Measurements from ENCODE around the gene RASSF8. TPM values are rescaled to one million over a fixed set of nuclear protein-coding genes. Genes with fewer than 3 reads are reported as not detected.

RASSF8 gene
- total and polyA plus RNA-seq, 9 of the 15 experiments (the other 6 are each of a cell fraction or from before 2014, with no cell fraction given), result 0.01 to 0.36 (median 0.12) TPM; not detected in 1

DNA sequence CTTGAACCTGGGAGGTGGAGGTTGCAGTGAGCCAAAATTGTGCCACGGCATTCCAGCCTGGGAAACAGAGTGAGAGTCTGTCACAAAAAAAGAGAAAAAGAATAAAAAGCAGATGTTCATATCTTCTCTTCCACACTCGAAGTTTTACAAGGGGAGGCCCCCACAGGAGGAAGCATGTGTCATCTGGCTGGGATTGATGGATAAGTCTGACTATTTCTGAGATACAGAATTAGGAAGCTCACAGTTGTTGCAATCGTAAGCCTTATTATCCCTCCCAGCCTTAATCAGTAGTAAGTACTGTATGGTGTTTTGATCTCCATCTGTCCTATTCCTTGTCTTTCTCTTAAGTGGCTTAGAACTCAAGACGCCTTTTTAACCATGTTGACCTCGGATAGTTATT lies 31.9 kb upstream of the RASSF8 start:
- CTCF ChIA-PET (ENCODE audit: low intra/inter-chr PET ratio), result no interaction called here
- no peaks in the 10 kb centered on the region for H3K9me1 ChIP-seq (ENCODE audit: control insufficient read depth, insufficient read depth, low read length)
- intact Hi-C loops (cut with micrococcal nuclease), result no loop called here
- no peak overlapping the region for H3K4me2 ChIP-seq (ENCODE audit: insufficient read depth, low read length)
- H3K27me3 ChIP-seq (ENCODE audit: control insufficient read depth in 2 of 2, insufficient read depth in 2 of 2, low read length in 2 of 2), result no peaks in the 10 kb centered on the region; a peak in 2 of 5 replicates
- ATAC-seq (no peak), DNase-seq (ENCODE audit: extremely low read depth in 1 of 4, low spot score in 3 of 4) (no peak), FAIRE-seq (no peak)
- no peaks in the 10 kb centered on the region for H3K36me3 ChIP-seq (ENCODE audit: control insufficient read depth, insufficient read depth, low read length)
- no peak overlapping the region for H3K9ac ChIP-seq (ENCODE audit: insufficient read depth in 1 of 2, low read depth in 2 of 2, low read length in 2 of 2)
- H2AFZ ChIP-seq (ENCODE audit: low read depth, low read length), result no peak overlapping the region
- no peaks in the 10 kb centered on the region for H3K4me1 ChIP-seq (replicated peaks in 1 of 2; ENCODE audit: control insufficient read depth in 2 of 2, insufficient read depth in 2 of 2, low read length in 2 of 2)
- H3K4me3 ChIP-seq, result no peak overlapping the region
- H3K27ac ChIP-seq (ENCODE audit: extremely low read depth, low read depth, low read length), result no peak overlapping the region
- in situ Hi-C loops (cut with MboI), result no loop called here
- WGBS (ENCODE audit: insufficient coverage, low coverage, missing lambda C conversion rate), result 0% methylated on average over 5 of the region's 5 CpGs
- POLR2A ChIA-PET, result no interaction called here
- H3K9me3 ChIP-seq (replicated peaks; ENCODE audit: control insufficient read depth, insufficient read depth, low read depth, low read length), result no peaks in the 10 kb centered on the region
- no peaks in the 10 kb centered on the region for H3K79me2 ChIP-seq (ENCODE audit: control insufficient read depth, insufficient read depth, low read length)
- BruUV-seq (replicated peaks), result no TSS peak
- H4K20me1 ChIP-seq (replicated peaks; ENCODE audit: control insufficient read depth, insufficient read depth, low read length), result no peaks in the 10 kb centered on the region
- TF ChIP-seq RBM15 (IDR thresholded peaks at IDR 0.05; ENCODE audit: insufficient read depth, low read length), result no peak

DNA sequence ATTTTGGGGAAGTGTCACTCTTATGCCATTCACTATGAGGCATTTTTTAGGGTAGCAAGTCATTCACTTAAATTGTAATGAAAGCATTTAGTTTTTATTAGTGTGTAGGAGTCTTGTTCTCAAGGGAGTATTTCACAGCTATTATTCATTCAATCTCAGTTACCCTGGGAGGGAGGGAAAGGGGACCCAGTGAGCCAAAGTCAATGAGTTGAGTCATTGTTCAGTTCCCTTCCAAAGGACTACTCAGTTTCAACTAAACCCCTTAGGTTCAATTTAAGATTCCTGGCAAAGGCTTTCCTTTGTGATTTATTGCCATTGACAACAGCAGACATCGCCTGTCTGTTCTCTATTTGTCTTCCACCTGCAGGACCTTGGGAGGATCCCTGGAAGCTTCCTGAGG lies 29.3 kb upstream of the RASSF8 start:
- no peak overlapping the region for H2AFZ ChIP-seq (ENCODE audit: low read depth, low read length)
- H3K4me3 ChIP-seq, result no peak overlapping the region
- TF ChIP-seq ZNF830 (CRISPR knock-in tag; IDR thresholded peaks at IDR 0.05) (no peak), HDGF (IDR thresholded peaks at IDR 0.05) (no peak), SAFB2 (IDR thresholded peaks at IDR 0.05; ENCODE audit: borderline replicate concordance, low read depth, low read length, severe bottlenecking) (no peak), JUND (IDR thresholded peaks at IDR 0.05; ENCODE audit: borderline replicate concordance, low read depth, low read length) (no peak), JUND (tag; IDR thresholded peaks at IDR 0.05; ENCODE audit: borderline replicate concordance, low read depth, low read length) (no peak), RBM17 (IDR thresholded peaks at IDR 0.05; ENCODE audit: borderline replicate concordance, low read depth, low read length) (no peak), ILK (tag; IDR thresholded peaks at IDR 0.05; ENCODE audit: borderline replicate concordance, low read depth) (no peak)
- TF ChIP-seq, protein P1, sequence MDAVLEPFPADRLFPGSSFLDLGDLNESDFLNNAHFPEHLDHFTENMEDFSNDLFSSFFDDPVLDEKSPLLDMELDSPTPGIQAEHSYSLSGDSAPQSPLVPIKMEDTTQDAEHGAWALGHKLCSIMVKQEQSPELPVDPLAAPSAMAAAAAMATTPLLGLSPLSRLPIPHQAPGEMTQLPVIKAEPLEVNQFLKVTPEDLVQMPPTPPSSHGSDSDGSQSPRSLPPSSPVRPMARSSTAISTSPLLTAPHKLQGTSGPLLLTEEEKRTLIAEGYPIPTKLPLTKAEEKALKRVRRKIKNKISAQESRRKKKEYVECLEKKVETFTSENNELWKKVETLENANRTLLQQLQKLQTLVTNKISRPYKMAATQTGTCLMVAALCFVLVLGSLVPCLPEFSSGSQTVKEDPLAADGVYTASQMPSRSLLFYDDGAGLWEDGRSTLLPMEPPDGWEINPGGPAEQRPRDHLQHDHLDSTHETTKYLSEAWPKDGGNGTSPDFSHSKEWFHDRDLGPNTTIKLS (IDR thresholded peaks at IDR 0.05; ENCODE audit: borderline replicate concordance, low read depth), result no peak
- 0% methylated on average over 1 of the region's 1 CpG for WGBS (ENCODE audit: insufficient coverage, low coverage, missing lambda C conversion rate)
- no peaks in the 10 kb centered on the region for H3K79me2 ChIP-seq (ENCODE audit: control insufficient read depth, insufficient read depth, low read length)
- no peaks in the 10 kb centered on the region for H3K9me1 ChIP-seq (ENCODE audit: control insufficient read depth, insufficient read depth, low read length)
- POLR2A ChIA-PET, result no interaction called here
- no peak overlapping the region for H3K27ac ChIP-seq (ENCODE audit: extremely low read depth, low read depth, low read length)
- ATAC-seq (no peak), DNase-seq (ENCODE audit: extremely low read depth in 1 of 4, low spot score in 3 of 4) (no peak), FAIRE-seq (no peak)
- in situ Hi-C loops (cut with MboI), result no loop called here
- no peaks in the 10 kb centered on the region for H4K20me1 ChIP-seq (replicated peaks; ENCODE audit: control insufficient read depth, insufficient read depth, low read length)
- no peak overlapping the region for H3K4me2 ChIP-seq (ENCODE audit: insufficient read depth, low read length)
- BruUV-seq (replicated peaks), result no TSS peak
- no peaks in the 10 kb centered on the region for H3K4me1 ChIP-seq (replicated peaks in 1 of 2; ENCODE audit: control insufficient read depth in 2 of 2, insufficient read depth in 2 of 2, low read length in 2 of 2)
- intact Hi-C loops (cut with micrococcal nuclease), result no loop called here
- no peaks in the 10 kb centered on the region for H3K36me3 ChIP-seq (ENCODE audit: control insufficient read depth, insufficient read depth, low read length)
- H3K27me3 ChIP-seq (ENCODE audit: control insufficient read depth in 2 of 2, insufficient read depth in 2 of 2, low read length in 2 of 2), result no peaks in the 10 kb centered on the region; a peak in 2 of 5 replicates
- H3K9me3 ChIP-seq (replicated peaks; ENCODE audit: control insufficient read depth, insufficient read depth, low read depth, low read length), result no peaks in the 10 kb centered on the region
- no peak overlapping the region for H3K9ac ChIP-seq (ENCODE audit: insufficient read depth in 1 of 2, low read depth in 2 of 2, low read length in 2 of 2)
- CTCF ChIA-PET (ENCODE audit: low intra/inter-chr PET ratio), result no interaction called here
